Measurements from ENCODE around the gene NAA38.

The NAA38 gene

DNA sequence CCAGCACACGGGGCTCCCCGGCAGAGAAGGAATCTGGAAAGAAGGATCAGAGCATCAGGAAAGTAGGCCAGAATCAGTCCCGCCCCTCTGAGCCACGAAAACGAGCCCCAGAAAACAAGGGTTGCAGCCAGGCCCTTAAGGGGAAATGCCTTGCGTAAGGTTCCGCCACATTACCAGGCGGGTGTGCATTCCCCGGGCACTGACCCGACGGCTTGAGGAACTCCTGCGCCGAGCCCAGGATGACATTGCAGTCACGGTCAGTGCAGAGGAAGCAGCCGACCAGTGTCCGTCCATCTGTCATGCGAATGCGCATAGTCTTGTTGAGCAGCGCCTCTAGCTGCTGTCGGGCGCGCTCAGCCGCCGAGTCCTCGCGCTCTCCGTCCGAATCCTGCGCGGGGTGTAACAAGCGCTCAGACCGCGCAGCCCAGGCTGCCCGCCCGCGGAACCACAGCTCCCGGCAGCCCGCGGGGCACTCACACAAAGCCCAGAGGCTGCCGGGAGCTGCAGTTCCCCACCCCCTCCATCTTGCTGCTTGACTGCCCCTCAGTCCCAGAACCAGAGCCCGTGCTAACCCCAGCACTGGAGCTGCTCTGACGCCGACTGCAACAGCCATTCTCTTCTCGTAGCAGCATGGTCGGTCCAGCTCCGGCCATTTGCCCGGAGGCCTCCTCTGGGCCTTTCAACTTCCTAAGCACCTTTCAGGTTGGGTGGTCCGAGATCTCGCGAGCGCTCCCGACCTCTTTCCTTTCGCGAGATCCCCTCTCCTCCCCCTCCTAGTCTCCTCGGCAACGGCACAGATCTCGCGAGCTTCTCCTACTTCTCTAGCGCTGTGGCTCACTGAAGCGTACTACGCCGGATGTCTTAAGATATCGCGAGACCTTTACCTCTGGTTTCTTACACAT is at the start of gene NAA38:
TSS of gene NAA38 (minus strand) at position 749 of the 902 bp plus-strand sequence. CDS start at position 653, 96 bp downstream.
- in situ Hi-C loops (cut with MboI; ENCODE audit: low sequenced_read_pairs), result no loop called here

- in situ Hi-C loops (cut with MboI; ENCODE audit: low sequenced_read_pairs), result no loop called here
These were observed 46.1 kb upstream of the NAA38 start for GRCh38 chr17:7903154-7904103.

DNA sequence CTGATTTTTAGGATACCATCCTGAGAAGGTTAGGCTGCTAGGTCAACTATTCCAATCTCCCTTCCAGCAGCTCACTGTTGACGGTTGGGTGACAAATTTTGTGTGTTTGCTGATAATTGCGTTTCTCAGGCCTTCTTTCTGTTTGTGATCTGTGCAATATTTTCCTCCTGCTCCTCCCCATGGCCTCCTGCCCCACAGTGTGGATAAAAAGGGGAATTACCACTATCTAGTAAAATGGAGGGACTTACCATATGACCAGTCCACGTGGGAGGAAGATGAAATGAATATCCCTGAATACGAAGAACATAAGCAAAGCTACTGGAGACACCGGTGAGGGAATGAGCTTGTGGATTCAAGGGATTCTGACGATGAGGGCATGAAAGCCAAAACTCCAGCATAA is 40.4 kb upstream of the NAA38 start:
- in situ Hi-C loops (cut with MboI; ENCODE audit: low sequenced_read_pairs), result no loop called here

- in situ Hi-C loops (cut with MboI; ENCODE audit: low sequenced_read_pairs), result no loop called here
These were observed 39.7 kb upstream of the NAA38 start for GRCh38 chr17:7897090-7897489.

DNA sequence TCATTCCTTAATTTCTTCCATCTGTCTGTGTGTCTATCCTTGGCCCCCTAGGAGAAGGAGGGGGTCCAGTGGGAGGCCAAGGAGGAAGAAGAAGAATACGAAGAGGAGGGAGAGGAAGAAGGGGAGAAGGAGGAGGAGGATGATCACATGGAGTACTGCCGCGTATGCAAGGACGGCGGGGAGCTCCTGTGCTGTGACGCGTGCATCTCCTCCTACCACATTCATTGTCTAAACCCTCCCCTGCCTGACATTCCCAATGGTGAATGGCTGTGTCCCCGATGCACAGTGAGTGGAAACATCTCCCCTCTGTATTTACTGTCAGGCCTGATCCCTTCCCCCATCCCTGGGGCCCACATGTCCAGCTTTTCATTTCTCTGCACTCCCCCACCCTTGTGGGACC is 37.5 kb upstream of the NAA38 start:
- in situ Hi-C loops (cut with MboI; ENCODE audit: low sequenced_read_pairs), result no loop called here

- in situ Hi-C loops (cut with MboI; ENCODE audit: low sequenced_read_pairs), result no loop called here
These were observed 36.9 kb upstream of the NAA38 start for GRCh38 chr17:7894226-7894625.

DNA sequence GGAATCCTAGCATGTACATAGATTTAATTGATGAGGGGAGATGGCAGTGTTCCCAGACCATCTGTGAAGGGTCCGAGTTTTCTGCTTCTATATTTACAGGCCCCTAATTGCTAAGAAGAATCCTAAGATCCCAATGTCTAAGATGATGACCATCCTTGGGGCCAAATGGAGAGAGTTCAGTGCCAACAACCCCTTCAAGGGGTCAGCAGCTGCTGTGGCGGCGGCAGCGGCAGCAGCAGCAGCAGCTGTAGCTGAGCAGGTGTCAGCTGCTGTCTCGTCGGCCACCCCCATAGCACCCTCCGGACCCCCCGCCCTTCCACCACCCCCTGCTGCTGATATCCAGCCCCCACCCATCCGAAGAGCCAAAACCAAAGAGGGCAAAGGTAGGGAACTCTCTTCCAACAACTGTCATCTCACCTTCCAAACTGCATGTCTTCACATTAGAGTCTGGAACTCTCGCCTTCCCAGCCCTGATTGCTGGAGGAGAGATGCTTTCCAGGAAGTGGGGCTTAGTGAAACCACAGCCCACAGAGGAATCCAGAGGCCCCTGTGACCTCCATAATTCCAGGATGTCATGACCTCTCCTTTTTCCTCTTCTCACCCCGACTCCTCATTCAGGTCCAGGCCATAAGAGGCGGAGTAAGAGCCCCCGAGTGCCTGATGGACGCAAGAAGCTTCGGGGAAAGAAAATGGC is 36.0 kb upstream of the NAA38 start:
- in situ Hi-C loops (cut with MboI; ENCODE audit: low sequenced_read_pairs), result no loop called here

GRCh38 chr17:7889166-7889955 is 32.0 kb upstream of the NAA38 start:
- in situ Hi-C loops (cut with MboI; ENCODE audit: low sequenced_read_pairs), result no loop called here

DNA sequence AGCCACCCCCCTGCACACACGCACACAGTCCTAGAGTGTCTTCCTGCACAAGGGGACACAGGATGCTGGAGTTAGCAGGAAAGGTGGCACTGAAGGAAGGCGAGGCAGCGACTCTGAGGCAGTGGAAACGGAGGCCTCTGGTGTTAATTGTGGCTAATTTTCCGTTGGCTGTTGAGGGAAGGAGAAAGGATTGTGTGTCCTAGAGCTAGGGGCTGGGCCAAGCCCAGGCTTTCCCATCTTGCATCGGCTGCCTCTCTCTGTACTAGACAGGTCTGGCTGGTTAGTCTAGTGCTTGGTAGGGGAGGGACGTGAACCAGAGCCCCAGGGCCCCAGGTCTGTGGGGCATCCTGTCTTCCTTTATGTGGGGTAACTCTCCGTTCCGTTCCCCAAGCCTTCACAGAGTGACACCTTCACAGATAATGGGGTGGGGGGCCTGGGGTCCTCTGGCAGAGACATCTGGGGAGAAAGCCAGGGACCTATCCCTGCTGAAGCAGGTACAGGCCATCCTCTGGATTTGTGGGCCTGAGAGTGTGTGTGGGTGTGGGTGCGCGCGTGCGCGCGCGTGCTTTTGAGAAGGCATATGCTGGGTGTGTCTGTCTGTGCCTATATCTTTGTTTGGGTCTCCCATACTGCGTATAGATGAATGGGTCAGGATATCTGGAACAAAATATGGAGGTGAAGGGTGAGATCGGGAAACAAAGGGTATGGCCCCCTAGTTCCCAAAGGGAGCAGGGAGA is 31.0 kb upstream of the NAA38 start, which contains the start of gene CHD3:
TSS of gene CHD3 (plus strand) at position 606 of the 737 bp plus-strand sequence. CDS start 212 bp downstream, outside the sequence.
- in situ Hi-C loops (cut with MboI; ENCODE audit: low sequenced_read_pairs), result no loop called here

DNA sequence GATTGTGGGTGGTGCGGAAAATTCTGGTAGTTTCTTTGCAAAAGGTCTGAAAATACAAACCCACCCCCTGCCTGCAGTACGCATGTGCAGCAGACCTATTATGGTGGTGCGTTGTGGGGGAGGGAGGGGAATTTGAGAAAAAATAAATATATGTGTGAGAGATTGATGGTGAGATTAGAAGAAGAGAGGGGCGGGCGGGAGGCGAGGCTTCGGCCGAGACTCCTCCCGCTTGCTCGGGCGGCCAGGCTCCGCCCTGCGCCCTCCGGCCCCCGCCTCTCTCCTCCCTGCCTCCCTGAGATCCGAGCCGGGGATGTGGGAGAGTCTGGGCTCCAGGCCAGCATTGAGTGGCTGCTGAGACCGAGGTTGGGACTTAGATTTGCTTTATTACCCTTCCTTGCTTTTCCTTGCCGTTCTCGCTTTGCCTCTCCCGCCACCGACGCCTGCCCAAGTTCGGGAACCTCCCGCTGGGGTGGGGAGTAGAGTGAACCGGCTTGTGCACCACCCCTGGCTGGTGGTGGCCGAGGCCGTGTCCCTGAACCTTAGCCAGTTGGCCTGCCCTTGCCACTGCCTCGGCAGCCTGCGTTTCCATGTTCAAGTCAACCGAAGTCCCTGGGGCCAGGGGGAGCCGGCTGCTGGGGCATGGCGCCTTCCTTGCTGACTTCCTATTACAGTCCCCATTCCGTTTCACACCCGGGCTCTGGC is 30.3 kb upstream of the NAA38 start:
- in situ Hi-C loops (cut with MboI; ENCODE audit: low sequenced_read_pairs), result no loop called here

GRCh38 chr17:7887038-7887481 is 29.7 kb upstream of the NAA38 start:
- in situ Hi-C loops (cut with MboI; ENCODE audit: low sequenced_read_pairs), result no loop called here

- in situ Hi-C loops (cut with MboI; ENCODE audit: low sequenced_read_pairs), result no loop called here
These were observed 29.1 kb upstream of the NAA38 start for GRCh38 chr17:7886227-7887037.

DNA sequence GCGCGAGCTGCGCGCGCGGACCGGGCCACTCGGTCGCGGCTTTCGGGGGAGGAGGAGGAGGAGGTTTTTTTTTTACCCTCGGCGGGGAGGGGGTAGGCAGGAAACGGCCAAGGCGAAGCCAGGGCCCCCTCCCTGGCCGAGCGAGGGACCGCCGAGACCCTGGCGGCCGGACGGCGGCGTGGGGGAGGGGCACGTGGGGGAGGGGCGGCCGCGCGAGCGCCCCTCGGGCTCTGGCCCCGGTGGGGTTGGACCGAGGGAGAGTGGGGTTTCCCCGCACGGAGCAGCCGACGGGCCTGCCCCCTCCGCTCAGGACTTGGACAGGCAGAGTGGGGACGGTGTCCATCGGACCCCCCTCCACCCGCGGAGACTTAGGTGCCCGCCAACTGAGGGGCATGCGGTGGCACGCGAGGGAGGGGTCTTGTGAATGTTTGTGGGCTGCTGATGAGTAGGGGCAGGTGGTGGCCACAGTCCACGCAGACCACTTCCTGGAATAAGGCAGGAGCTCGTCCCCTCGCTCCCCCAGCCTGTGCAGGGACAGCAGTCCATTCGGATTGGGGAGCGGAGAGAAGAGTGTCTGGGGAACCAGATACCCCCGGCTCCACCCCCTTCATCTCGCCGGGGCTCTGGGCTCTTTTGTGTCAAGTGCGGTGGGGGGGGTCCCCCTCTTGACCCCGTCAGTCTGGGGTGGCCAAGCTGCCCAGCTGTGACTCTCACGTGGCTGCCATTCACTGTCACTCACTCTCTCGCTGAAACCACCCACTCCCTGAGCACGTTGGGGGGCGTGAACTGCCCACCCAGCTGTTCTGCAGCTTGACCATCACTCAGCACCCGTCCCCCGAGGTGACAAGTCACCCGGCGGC is 28.2 kb upstream of the NAA38 start:
- in situ Hi-C loops (cut with MboI; ENCODE audit: low sequenced_read_pairs), result no loop called here

DNA sequence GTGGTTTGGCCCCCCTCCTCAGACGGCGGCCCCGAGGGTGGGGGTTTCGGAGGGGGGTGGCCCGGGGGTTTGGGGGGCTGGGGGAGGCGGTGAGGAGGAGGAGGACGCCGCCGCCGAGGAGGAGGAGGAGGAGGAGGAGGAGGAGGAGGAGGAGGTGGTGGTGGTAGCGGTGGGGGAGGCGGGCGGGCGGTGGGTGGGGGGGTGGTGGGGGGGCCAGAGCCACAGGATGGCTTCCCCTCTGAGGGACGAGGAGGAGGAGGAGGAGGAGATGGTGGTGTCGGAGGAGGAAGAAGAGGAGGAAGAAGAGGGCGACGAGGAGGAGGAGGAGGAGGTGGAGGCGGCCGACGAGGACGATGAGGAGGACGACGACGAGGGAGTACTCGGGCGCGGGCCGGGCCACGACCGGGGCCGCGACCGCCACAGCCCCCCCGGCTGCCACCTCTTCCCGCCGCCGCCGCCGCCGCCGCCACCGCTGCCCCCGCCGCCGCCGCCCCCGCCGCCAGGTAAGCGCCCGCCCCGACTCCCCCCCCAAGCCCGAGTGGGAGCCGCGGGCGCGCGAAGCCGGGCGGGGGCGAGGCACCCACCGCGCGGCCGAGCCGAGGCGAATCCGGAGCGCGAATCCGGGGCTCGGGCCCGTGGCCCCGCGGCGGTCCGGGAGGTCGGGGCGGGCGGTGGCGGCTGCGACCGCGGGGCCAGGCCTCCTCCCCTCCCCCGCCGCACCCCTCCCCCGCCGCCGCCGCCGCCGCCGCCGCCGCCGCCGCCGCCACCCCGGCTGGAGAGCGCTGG is 27.4 kb upstream of the NAA38 start:
- in situ Hi-C loops (cut with MboI; ENCODE audit: low sequenced_read_pairs), result no loop called here

DNA sequence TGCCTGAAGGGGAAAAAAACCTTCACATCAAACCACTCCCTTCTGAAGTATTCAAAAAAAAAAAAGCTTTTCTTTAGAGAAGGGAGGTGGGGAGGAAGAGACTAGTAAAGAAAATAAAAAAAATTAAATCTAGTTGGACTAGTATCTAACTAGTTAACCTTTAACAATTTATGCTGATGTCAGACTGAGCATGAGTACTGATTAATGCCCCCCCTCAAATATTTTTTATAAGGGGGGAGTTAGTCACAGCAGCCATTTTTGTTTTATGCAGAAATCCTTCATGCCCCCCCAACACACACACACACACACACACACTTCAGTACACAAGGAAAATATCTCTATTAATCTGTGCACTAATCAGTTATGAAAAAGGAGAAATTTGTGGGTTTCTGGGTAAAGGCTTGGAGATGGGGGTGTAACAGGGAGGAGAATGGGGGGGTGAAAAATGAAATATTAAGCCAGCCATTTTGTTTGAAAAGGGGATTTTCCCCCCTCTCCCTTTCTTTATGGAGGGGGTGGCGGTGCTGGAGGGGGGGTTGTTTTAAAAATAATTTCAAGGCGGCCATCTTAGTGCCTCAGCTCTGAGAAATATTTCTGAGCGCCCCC is 26.5 kb upstream of the NAA38 start:
- in situ Hi-C loops (cut with MboI; ENCODE audit: low sequenced_read_pairs), result no loop called here

GRCh38 chr17:7882629-7883028 is 25.3 kb upstream of the NAA38 start:
- in situ Hi-C loops (cut with MboI; ENCODE audit: low sequenced_read_pairs), result no loop called here

All from HL-60/S4 (cell line).